ENCODE data around the gene EMC8. TPM values are rescaled to one million over a fixed set of nuclear protein-coding genes. Genes with fewer than 3 reads are reported as not detected.

The EMC8 gene
- polyA plus RNA-seq, 4 donors, result 28.9 to 31.8 (median 29.8) TPM

DNA sequence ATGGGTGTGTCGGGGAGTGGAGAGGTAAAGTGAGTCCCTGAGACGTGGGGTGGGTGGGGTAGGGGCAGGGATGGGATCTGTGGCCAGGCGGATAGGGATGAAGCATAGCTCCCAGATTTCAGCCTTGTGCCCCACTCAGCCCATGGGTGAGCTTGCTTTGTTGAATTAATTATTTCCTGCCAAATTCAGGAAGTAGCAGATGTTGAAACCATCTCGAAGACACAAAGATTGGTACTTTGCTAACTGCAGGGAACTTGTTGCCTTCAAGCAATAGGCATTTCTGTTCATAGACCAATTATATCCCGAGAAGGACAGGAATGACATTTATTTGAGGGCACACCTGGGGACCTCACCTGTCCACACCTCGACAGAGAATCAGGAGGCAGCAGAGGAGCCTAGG is 37.5 kb downstream of the EMC8 start:
- no peak for DNase-seq (ENCODE audit: low read depth in 4 of 4, low spot score in 3 of 4)

DNA sequence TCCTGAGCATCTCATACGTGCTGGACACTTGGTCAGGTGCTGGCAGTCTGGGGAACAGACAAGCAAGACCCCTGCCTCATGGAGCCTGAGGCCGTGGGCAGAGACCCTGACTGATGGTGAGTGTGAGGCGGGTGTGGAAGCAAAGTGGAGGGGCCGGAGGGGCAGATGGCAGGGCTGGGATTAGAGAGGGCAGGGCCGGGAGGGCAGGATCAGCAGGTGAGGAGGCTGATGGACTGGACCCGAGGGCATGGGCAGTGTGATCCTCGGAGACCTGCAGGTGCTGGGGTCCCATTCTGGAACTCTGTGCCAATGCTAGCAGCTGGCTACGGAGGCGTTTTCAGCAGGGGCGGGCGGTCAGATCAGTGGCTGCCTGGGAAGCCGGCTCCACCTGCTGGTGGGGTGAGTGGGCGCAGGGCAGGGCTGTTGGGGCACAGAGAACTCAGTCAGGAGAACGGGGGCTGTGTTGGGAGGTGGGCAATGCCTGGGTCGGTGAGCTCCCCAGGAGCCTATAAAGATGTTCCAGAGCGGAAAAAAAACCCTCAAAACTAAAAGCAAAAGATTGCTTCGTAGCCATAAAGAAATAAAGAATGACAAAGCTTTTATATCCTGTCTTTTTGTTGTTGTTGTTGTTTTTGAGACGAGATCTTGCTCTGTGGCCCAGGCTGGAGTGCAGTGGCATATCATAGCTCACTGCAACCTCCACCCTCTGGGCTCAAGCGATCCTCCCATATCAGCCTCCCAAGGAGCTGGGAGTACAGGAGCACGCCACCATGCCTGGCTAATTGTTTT is 39.5 kb downstream of the EMC8 start:
- no peak for DNase-seq (ENCODE audit: low read depth in 4 of 4, low spot score in 3 of 4)

GRCh38 chr16:85759136-85759535 is 40.2 kb downstream of the EMC8 start:
- DNase-seq (ENCODE audit: low read depth in 4 of 4, low spot score in 3 of 4), result no peak

DNA sequence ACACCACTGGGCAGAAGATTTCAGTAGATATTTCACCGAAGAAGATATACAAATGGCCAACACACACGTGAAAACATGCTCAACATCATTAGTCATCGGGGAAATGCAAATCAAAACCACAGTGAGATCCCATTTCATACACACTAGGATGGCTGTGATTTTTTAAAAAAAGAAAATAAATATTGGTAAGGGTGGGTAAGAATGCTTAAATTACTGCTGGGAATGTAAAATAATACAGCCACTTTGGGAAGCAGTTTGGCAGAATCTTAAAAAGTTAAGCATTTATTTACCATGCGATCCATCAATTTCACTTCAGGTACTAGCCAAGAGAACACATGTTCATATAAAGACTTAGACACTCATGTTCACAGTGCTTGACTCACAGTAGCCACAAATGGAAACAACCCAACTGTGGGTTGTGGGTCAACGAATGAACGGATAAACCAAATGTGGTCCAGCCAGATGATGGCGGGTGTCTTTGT is 42.0 kb downstream of the EMC8 start:
- DNase-seq (ENCODE audit: low read depth in 4 of 4, low spot score in 3 of 4), result no peak

DNA sequence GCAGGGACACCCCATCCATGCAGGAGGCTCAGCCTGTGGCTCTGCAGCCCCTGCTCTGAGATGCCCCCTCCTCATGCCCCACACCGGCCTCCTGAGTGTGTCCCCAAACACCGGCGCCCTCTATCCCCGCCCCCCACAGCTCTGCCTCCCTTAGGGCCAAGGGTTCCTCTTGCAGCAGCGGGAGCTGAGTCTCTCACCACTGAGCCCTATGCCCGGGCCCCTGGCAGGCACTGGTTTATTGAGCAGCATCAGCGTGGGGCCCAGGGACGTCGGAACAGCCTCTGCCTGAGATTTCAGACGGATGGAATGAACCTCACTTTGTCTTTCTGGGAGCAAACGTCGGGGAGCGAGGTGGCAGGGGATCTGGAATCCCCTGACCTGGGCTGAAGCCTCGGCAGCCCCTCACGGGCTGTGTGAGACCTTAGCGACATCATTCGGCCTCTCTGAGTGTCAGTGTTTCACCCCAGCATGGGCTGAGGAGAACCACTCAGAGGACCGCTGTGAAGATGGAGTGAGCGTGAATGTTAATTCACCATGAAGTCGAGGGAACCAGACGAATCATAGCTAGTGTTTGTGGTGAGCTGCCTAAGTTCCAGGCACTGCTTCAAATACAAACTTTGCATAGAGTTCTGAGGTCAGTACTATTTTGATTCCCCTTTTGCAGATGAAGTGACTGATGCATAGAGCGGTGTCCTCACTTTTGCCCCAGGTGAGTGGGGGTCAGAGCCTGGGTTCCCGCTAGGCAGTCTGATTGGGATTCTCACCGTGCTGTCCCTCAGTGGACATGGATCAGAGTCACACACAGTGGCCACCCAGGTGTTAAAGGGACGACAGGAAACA is 43.2 kb downstream of the EMC8 start:
- no peak for DNase-seq (ENCODE audit: low read depth in 4 of 4, low spot score in 3 of 4)

- DNase-seq (ENCODE audit: low read depth in 4 of 4, low spot score in 3 of 4), result no peak
These were observed 44.9 kb downstream of the EMC8 start for GRCh38 chr16:85754413-85754812.

GRCh38 chr16:85753976-85754375 is 45.4 kb downstream of the EMC8 start:
- DNase-seq (ENCODE audit: low read depth in 4 of 4, low spot score in 3 of 4), result no peak

GRCh38 chr16:85753559-85753958 is 45.8 kb downstream of the EMC8 start:
- no peak for DNase-seq (ENCODE audit: low read depth in 4 of 4, low spot score in 3 of 4)

- DNase-seq (ENCODE audit: low read depth in 4 of 4, low spot score in 3 of 4), result peak in 3 of 4 donors; percentile 38 to 50 (median 41)
These were observed 46.6 kb downstream of the EMC8 start for GRCh38 chr16:85752511-85753420.

DNA sequence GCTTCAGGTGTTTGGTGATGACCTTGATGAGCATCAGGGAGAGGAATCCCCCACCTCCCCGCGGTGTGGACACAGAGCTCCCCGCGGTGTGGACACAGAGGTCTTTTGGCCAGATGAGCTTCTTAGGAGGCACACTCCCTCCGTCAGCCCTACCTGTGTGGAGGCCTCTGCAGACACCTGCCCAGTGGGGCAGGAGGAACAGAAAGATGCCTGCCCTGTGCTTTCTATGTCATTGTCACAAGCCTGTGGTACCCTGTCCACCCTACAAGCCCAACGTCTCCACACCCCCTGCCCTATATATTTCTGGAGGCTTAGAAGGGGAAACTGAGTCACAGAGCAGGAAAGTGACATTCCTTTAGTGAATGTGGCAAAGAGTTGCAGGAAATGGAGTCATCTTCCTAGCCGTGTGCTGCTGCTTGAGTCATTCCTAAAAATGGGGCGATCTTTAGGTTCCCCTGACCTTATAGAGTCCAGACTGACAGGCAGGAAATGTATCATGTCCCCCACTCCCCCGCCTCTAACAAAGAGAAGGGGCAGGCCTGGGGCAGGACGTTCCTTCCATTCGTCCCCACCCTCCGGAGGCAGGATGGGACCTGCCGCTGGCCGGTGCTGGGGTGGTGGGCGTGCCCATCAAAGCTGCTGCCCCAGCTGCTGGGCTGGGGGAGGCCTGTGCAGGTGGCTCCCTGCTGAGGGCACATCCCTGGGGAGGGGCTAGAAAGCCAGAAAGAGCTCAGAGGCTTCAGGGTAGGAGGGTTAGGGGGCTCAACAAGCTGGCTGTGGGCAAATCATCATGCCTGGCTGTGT is 47.4 kb downstream of the EMC8 start:
- no peak for DNase-seq (ENCODE audit: low read depth in 4 of 4, low spot score in 3 of 4)

- no peak for DNase-seq (ENCODE audit: low read depth in 4 of 4, low spot score in 3 of 4)
These were observed 48.3 kb downstream of the EMC8 start, which contains the start of gene C16orf74 for GRCh38 chr16:85750827-85751697. C16orf74 (minus strand) TSS chr16:85751096; CDS start chr16:85735217, 15,879 bp downstream.

- peak in 3 of 4 donors; percentile 43 to 45 (median 43) for DNase-seq (ENCODE audit: low read depth in 4 of 4, low spot score in 3 of 4)
These were observed 49.1 kb downstream of the EMC8 start for GRCh38 chr16:85750146-85750826.

- no peak for DNase-seq (ENCODE audit: low read depth in 4 of 4, low spot score in 3 of 4)
These were observed 49.6 kb downstream of the EMC8 start for GRCh38 chr16:85749771-85750145.

- DNase-seq (ENCODE audit: low read depth in 4 of 4, low spot score in 3 of 4), result no peak
These were observed 52.7 kb downstream of the EMC8 start for GRCh38 chr16:85746460-85747215.

GRCh38 chr16:85738923-85739715 is 60.2 kb downstream of the EMC8 start:
- no peak for DNase-seq (ENCODE audit: low read depth in 4 of 4, low spot score in 3 of 4)

GRCh38 chr16:85736921-85737320 is 62.4 kb downstream of the EMC8 start:
- DNase-seq (ENCODE audit: low read depth in 4 of 4, low spot score in 3 of 4), result no peak

DNA sequence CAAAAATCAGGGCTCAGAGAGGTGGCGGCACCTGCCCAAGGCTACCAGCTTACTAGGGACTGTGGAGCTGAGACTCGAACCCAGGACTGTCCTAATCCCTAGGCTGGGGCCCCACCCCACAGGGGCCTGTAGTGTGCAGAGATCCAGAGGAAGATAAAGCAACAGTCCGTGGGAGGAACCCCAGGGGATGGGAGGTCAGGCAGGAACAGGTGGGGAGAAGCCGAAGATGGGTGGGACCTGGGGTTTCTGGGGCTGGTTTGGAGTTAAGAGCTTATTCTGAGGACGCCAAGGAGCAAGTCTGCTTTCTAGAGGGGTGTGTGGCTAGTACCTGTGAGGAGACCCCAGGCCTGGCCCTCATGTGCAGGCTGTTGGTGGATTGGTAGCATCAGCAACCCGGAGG is 63.4 kb downstream of the EMC8 start:
- DNase-seq (ENCODE audit: low read depth in 4 of 4, low spot score in 3 of 4), result no peak
